Esophagus muscularis mucosa (tissue), 3 donors: ENCODE measurements around the gene MUC4.

Source experiments
- CTCF ChIP-seq, 3 experiments: fragments of 200-600 bp in 2 of 3; fragments of 450-650 bp in 1 of 3; sonication (generic) in 2 of 3; IDR thresholded peaks; one replicate each; pipeline ENCODE4 v1.5.1; 2017 to 2019; ENCODE audit warnings: antibody characterized with exemption in 3 of 3, mild to moderate bottlenecking in 2 of 3, moderate library complexity in 1 of 3
- EP300 ChIP-seq: sonication (generic); formaldehyde crosslinking; IDR thresholded peaks from one replicate; pipeline ENCODE4 v1.6.1; 2017; ENCODE audit warnings: antibody characterized with exemption

- TF ChIP-seq CTCF (IDR thresholded peaks at IDR 0.05), result no peak
- TF ChIP-seq EP300, result no peak
Measured at GRCh38 chr3:195808741-195809290, 2.9 kb downstream of the MUC4 start.
